Endothelial cell of umbilical vein (primary cell): ENCODE data around the gene LDHA.

Experiments used
- MYC ChIP-seq: IDR thresholded peaks from one replicate; pipeline ENCODE4 v1.6.1; 2011; ENCODE audit warnings: mild to moderate bottlenecking, low read depth, low read length
- POLR2A ChIP-seq: IDR thresholded peaks from 2 replicates; pipeline ENCODE4 v1.6.1; 2012; ENCODE audit warnings: low read depth, mild to moderate bottlenecking, control low read depth, low read length
- POLR2AphosphoS5 ChIP-seq: IDR thresholded peaks from 2 replicates; pipeline ENCODE4 v1.6.1; 2012; ENCODE audit warnings: low read depth, mild to moderate bottlenecking, control low read depth, low read length, moderate library complexity; ENCODE audit not compliant: insufficient read depth
- TF ChIP-seq, protein P1 (sequence below), 2 donors: IDR thresholded peaks; 1 replicate in 1 of 2; 2 replicates in 1 of 2; pipeline ENCODE4 v1.5.1; 2011; ENCODE audit warnings: low read length in 2 of 2, mild to moderate bottlenecking in 2 of 2, moderate library complexity in 2 of 2, control low read depth in 1 of 2, inconsistent platforms in 1 of 2, low read depth in 1 of 2; ENCODE audit not compliant: insufficient read depth in 1 of 2; ENCODE audit errors: extremely low read depth in 1 of 2
- TF ChIP-seq, protein P2 (sequence below): IDR thresholded peaks from 2 replicates; pipeline ENCODE4 v1.6.1; 2011; ENCODE audit not compliant: insufficient read depth, insufficient read length

- TF ChIP-seq, protein P1, sequence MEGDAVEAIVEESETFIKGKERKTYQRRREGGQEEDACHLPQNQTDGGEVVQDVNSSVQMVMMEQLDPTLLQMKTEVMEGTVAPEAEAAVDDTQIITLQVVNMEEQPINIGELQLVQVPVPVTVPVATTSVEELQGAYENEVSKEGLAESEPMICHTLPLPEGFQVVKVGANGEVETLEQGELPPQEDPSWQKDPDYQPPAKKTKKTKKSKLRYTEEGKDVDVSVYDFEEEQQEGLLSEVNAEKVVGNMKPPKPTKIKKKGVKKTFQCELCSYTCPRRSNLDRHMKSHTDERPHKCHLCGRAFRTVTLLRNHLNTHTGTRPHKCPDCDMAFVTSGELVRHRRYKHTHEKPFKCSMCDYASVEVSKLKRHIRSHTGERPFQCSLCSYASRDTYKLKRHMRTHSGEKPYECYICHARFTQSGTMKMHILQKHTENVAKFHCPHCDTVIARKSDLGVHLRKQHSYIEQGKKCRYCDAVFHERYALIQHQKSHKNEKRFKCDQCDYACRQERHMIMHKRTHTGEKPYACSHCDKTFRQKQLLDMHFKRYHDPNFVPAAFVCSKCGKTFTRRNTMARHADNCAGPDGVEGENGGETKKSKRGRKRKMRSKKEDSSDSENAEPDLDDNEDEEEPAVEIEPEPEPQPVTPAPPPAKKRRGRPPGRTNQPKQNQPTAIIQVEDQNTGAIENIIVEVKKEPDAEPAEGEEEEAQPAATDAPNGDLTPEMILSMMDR (IDR thresholded peaks at IDR 0.05; ENCODE audit: extremely low read depth in 1 of 2, insufficient read depth in 1 of 2, low read depth in 1 of 2, low read length in 2 of 2): no peak
- no peak for TF ChIP-seq POLR2AphosphoS5
- TF ChIP-seq POLR2A: no peak
- no peak for TF ChIP-seq MYC
- TF ChIP-seq, protein P2, sequence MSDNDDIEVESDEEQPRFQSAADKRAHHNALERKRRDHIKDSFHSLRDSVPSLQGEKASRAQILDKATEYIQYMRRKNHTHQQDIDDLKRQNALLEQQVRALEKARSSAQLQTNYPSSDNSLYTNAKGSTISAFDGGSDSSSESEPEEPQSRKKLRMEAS: no peak
These were observed 35.7 kb upstream of the LDHA start for GRCh38 chr11:18358646-18359045.
